SW480 (cell line): Measurements from ENCODE around the gene AGA.

ENCODE experiments used
- DNase-seq: peaks from one replicate; pipeline ENCODE4 v3.0.0-alpha.2; 2016; ENCODE audit warnings: low spot score

Gene AGA

GRCh38 chr4:177446586-177446985, 4.3 kb upstream of the AGA start:
- DNase-seq, result no peak

- DNase-seq, result no peak
Observed at GRCh38 chr4:177444911-177445736, 2.9 kb upstream of the AGA start.

- no peak for DNase-seq
Observed at GRCh38 chr4:177441061-177441802, 1.0 kb downstream of the AGA start.

DNA sequence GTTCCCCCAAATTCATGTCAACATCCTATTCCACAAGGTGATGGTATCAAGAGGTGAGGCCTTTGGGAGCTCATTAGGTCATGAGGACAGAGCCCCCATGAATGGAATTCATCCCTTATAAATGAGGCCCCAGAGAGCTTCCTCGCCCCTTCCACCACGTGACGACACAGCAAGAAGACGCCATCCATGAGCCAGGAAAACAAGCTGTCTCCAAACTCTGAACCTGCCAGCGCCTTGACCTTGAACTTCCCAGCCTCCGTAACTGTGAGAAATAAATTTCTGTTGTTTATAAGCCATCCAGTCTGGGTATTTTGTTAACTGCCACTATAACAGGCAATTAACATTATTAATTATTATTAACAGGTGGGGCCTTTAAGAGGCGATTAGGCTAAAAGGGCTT, 5.8 kb downstream of the AGA start:
- no peak for DNase-seq

DNA sequence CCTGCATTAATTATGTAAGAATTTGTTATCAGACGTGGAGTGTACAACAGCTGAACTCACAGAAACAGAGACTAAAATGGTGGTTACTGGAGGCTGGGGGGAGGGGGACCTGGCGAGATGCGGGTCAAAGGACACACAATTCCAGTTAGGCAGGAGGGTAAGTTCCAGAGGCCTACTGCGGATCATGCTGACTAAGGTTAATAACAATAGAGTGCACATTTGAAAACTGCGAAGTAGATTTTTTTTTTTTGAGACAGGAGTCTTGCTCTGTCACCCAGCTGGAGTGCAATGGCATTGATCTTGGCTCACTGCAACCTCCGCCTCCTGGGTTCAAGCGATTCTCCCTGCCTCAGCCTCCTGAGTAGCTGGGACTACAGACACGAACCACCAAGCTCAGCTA, 7.6 kb downstream of the AGA start:
- DNase-seq, result no peak

DNA sequence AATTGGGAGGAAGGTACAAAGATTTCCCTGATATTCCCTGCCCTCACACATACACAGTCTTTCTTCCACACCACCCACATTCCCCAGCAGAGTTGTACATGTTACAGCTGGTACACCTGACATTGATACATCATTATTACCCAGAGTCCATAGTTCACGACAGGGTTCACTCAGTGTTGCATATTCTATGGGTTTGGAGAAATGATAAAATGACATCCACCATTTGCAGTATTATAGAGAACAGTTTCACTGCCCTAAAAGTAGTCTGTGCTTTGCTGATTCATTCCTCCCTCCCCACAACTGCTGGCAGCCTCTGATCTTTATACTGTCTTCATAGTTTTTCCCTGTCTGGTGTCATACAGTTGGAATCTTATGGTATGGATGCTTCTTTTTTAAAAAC, 15.0 kb downstream of the AGA start:
- no peak for DNase-seq

DNA sequence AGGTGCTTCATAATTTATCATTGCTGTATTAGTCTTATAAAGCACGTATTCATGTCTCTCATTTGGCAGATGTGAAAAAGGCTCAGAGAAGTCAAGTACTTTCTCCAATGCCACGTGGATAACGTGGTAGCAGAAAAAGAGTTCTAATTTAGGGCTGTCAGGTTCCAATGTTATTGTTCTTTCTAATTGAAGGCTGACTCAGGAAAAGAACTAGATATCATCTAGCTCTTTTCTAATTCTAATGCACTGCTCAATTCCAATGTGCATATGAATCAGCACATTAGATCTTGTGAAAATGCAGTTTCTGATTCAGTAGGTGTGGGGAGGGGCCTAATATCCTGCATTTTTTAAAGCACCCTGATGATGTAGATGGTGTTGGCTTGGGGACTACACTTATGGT, 22.8 kb downstream of the AGA start:
- no peak for DNase-seq

- DNase-seq, result no peak
Observed at GRCh38 chr4:177413656-177414055, 28.6 kb downstream of the AGA start.

GRCh38 chr4:177413076-177413475, 29.2 kb downstream of the AGA start:
- DNase-seq, result no peak

DNA sequence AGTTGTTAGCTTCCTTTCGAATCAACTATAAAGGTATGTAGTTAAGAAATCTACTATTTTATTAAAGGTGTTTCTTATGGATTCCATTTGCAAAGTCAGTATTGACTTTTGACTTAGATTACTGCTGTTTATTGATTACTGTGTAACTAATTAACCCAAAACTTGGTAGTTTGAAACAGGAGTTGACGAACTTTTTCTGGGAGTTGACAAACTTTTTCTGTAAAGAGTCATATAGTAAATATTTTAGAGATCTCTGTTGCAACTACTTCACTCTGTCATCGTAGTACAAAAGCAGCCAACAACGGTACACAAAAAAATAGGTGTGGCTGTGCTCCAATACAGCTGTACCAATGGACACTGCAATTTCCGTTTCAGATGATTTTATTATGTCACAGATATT, 30.2 kb downstream of the AGA start:
- DNase-seq, result no peak

DNA sequence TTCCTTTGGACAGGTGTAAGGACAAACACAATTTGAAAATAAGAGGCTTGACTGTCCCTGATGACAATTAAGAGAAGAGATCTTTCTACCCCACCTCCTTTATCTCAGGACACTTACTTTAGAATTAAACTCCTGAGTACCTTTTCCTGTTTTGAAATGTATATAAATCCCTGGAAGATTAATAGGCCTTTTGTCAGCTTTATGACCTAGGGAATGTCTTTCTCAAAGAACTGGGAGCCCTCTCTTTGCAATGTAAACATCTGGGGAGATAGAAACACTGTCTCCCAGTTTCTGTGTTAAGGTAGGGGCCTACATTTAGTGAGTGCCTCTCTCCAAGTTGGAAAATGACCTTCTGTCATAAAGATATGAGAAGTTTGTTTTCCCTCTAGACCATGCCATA, 31.7 kb downstream of the AGA start:
- DNase-seq, result no peak

DNA sequence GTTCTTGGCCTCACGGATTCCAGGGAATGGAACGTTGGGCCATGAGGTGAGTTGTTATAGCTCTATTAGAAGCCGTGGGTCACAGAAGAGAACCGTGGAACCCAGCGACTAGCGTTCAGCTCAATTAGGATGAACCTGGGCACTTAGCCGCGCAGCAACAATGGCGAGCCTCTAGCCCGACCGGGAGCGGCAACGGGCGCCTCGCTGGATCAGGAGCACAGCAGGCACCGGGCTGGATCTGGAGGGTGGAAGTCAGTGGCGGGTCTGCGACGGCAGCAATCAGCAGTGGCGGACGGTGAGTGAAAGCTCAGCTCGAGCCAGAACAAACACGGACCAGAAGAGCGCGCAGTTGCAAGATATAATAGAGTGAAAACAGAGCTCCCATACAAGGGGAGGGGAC, 34.2 kb downstream of the AGA start:
- no peak for DNase-seq

DNA sequence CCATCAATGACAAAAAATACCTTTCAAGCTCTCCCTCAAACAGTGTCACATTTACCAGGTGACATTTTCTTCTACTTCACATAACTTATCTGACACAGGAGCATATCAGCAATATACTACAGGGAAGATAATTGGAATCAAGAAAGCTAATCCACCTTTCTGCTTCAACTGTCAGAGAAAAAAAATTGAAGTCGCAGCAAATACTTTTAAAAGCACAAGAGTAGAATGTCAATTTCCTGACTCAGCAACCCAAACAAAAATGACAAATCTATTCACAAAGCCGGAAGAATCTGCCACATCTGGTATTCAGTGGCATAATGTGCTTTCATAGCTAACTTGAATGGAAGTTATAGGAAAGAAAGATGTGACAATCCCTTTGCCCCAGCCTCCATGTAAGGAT, 36.7 kb downstream of the AGA start:
- DNase-seq, result no peak

DNA sequence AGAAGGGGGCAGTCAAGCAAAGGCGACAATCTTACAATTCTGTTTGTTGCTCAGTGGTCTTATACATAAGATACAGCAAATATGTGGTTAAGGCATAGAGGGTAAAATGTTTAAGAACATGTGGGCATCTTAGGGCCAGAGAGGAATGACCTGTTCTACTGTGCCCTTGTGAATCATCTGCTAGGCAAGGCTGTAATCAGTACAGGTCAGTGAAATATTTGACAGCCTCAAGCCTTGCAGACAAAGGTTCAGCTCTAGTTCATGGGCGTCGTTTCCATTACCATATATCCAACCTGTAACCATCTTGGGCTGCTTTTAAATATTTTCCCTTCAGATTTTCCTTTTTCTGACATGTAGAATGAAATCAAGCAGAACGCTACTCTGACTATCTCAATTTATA, 37.3 kb downstream of the AGA start:
- DNase-seq, result no peak

DNA sequence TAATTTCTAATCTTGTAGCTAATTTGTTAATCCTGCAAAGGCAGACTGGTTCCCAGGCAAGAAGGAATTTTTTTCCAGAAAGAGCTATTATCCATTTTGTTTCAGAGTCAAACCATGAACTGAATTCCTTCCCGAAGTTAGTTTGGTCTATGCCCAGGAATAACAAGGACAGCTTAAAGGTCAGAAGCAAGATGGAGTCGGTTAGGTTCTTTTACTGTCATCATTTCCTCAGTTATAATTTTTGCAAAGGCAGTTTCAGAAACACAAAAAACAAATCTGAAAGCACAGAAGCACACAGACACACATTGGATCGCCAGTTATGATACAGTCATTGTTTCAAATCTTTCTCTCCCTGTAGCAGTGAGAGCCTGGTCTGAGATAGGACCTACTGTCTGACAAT, 37.9 kb downstream of the AGA start:
- no peak for DNase-seq

GRCh38 chr4:177403746-177404145, 38.5 kb downstream of the AGA start:
- DNase-seq, result no peak

GRCh38 chr4:177401658-177402273, 40.5 kb downstream of the AGA start:
- no peak for DNase-seq

GRCh38 chr4:177400030-177400429, 42.2 kb downstream of the AGA start:
- no peak for DNase-seq

DNA sequence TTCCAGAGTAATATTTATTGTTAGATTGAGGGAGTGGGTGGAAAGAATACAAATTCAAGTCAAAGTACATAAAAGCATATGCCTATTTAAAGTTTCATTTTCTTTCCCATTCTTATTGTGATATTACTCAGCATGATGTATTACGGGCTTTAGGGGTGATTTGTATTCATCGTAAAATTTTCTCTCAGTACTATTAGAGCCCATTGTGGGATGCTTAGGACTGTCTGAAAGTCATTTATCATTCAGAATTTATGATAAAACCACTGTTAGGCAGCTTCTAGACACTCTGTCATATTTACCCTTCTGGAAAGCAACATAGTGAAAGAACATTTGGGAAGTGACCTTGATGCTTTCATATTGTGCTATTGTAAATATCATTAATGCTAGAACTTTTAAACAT, 45.9 kb downstream of the AGA start:
- no peak for DNase-seq

DNA sequence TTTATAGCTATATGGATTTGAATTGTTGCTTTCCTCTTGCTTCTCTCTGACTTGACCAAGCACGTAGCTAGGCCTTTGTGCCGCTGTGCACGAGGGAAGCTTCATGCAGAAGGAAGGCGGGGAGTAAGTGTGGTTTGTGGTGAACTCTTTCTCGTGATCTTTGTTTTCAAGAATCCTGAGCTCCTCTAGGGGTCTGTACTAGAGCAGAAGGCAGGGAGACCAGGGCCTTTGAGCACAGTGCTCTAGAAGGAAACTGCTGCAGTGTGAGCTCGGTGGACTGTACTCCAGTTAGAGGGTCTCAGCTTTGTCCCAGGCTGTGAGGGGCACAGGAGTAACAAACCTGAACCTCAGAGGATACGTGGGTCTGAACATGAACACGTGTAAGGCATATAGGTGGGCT, 49.0 kb downstream of the AGA start:
- DNase-seq, result no peak

GRCh38 chr4:177391953-177392352, 50.3 kb downstream of the AGA start:
- no peak for DNase-seq

DNA sequence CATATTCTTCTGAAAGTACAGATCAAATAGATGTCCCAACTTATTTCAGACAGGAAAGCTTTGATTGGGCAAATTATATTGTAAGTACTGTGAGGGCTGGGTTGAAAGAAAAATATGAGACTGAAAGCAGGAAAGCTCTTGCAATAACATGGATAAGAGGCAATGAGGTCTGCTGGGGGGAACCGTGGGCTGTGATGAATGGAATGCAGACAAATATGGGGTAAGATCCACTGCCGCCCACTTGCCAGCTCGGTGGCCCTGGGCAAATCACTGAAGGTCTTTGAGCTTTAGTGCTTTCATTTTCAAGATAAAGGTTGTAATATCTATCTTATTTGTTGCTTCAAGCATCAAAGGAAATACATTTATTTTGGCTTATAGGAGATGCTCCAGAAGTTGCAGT, 51.0 kb downstream of the AGA start:
- DNase-seq, result no peak

GRCh38 chr4:177386278-177386815, 55.9 kb downstream of the AGA start:
- DNase-seq, result no peak
